K562 (cell line): Measurements from ENCODE around the gene UCP3. TPM values are rescaled to one million over a fixed set of nuclear protein-coding genes. Genes with fewer than 3 reads are reported as not detected.
A peak's percentile ranks its signal among the peaks of the same experiment; 100 is the strongest.

Experiments
- ATF7 ChIP-seq: fragments of 450-650 bp; IDR thresholded peaks from 2 replicates; pipeline ENCODE4 v1.7.1; 2014; ENCODE audit warnings: mild to moderate bottlenecking, moderate library complexity
- CBX3 ChIP-seq, 2 experiments: IDR thresholded peaks; 1 replicate in 1 of 2; 2 replicates in 1 of 2; pipeline ENCODE4 v1.6.1; 2012; ENCODE audit warnings: inconsistent platforms in 2 of 2, low read length in 2 of 2, borderline replicate concordance in 1 of 2, control low read depth in 1 of 2
- EHMT2 ChIP-seq: fragments of 450-650 bp; IDR thresholded peaks from 2 replicates; pipeline ENCODE4 v1.6.1; 2018; ENCODE audit warnings: antibody characterized with exemption
- ELF2 ChIP-seq: fragments of 250-450 bp; sonication (Bioruptor Pico); IDR thresholded peaks from 2 replicates; pipeline ENCODE4 v1.5.0; 2021; ENCODE audit warnings: mild to moderate bottlenecking
- JUNB ChIP-seq: fragments of 450-650 bp; formaldehyde crosslinking; conservative IDR thresholded peaks from 2 replicates; pipeline ENCODE4 v1.4.0; 2020; ENCODE audit warnings: mild to moderate bottlenecking
- KDM2B ChIP-seq: fragments of 250-450 bp; sonication (Bioruptor Pico); IDR thresholded peaks from 2 replicates; pipeline ENCODE4 v1.8.0; 2021; ENCODE audit warnings: mild to moderate bottlenecking, moderate library complexity
- MAZ ChIP-seq, 2 experiments: fragments of 450-650 bp in 1 of 2; sonication (generic) in 1 of 2; formaldehyde crosslinking; IDR thresholded peaks in 1 of 2; conservative IDR thresholded peaks in 1 of 2; 2 replicates each; pipeline versions ENCODE4 v1.4.0 to v1.5.0; 2020; ENCODE audit warnings: mild to moderate bottlenecking in 1 of 2, missing genetic modification reagents in 1 of 2
- NELFE ChIP-seq: IDR thresholded peaks from 2 replicates; pipeline ENCODE4 v1.6.1; 2011; ENCODE audit warnings: mild to moderate bottlenecking; ENCODE audit not compliant: insufficient read depth, insufficient read length
- PRPF4 ChIP-seq: fragments of 200-400 bp; formaldehyde crosslinking; IDR thresholded peaks from one replicate; pipeline ENCODE4 v1.6.1; 2017; ENCODE audit warnings: low read length, low read depth, mild to moderate bottlenecking; ENCODE audit not compliant: insufficient read depth, poor library complexity, severe bottlenecking
- PURB ChIP-seq: sonication (generic); formaldehyde crosslinking; IDR thresholded peaks from 2 replicates; pipeline ENCODE4 v1.9.0; 2021; ENCODE audit warnings: low read depth, mild to moderate bottlenecking, missing genetic modification reagents
- SMARCE1 ChIP-seq: fragments of 450-650 bp; IDR thresholded peaks from 2 replicates; pipeline ENCODE4 v1.7.1; 2016; ENCODE audit warnings: mild to moderate bottlenecking
- SOX6 ChIP-seq: fragments of 450-650 bp; IDR thresholded peaks from 2 replicates; pipeline ENCODE4 v1.6.1; 2014; ENCODE audit warnings: mild to moderate bottlenecking
- SREBF1 ChIP-seq: fragments of 150-350 bp; IDR thresholded peaks from 2 replicates; pipeline ENCODE4 v1.6.1; 2014; ENCODE audit warnings: antibody characterized with exemption, low read depth, low read length, borderline replicate concordance
- TOE1 ChIP-seq, 2 experiments: fragments of 450-650 bp in 1 of 2; sonication (generic) in 1 of 2; formaldehyde crosslinking in 1 of 2; IDR thresholded peaks; 2 replicates each; pipeline versions ENCODE4 v1.7.1 to v1.8.0; 2016 to 2022; ENCODE audit warnings: borderline replicate concordance in 2 of 2, mild to moderate bottlenecking in 2 of 2, antibody characterized with exemption in 1 of 2, inconsistent platforms in 1 of 2, low read depth in 1 of 2, missing genetic modification reagents in 1 of 2, moderate library complexity in 1 of 2
- ZBTB43 ChIP-seq: sonication (generic); formaldehyde crosslinking; IDR thresholded peaks from 2 replicates; pipeline ENCODE4 v1.8.0; 2023; ENCODE audit warnings: mild to moderate bottlenecking, missing genetic modification reagents
- polyA plus RNA-seq, 8 experiments: library from polyadenylated mRNA; depleted of rRNA in 4 of 8; stranded (reverse) in 5 of 8; unstranded in 3 of 8; fragments of >200 nt; fragmentation: Nextera tagmentation in 2 of 8; fragmentation: Illumina TruSeq in 1 of 8; extraction: Ambion mirVana in 2 of 8; extraction: Trizol in 1 of 8; gene quantifications; 2 replicates each; pipeline versions ENCODE4 v1.2.1 to v1.2.3, GENCODE V29; 2011 to 2014; ENCODE audit warnings: inconsistent platforms in 1 of 8, missing spikeins in 1 of 8
- total RNA-seq, 7 experiments: library from RNA; depleted of rRNA in 6 of 7; stranded (reverse); fragments of >200 nt in 6 of 7; fragmentation: Illumina TruSeq in 2 of 7; extraction: Trizol in 2 of 7; gene quantifications; 2 replicates each; pipeline versions ENCODE4 v1.2.1 to v1.2.3, GENCODE V29; 2011 to 2021; ENCODE audit warnings: low replicate concordance in 1 of 7
- TF ChIP-seq, protein P1 (sequence below): fragments of 250-450 bp; sonication (Bioruptor Pico); IDR thresholded peaks from 2 replicates; pipeline ENCODE4 v1.4.0; 2020
- TF ChIP-seq, protein P2 (sequence below): fragments of 250-450 bp; sonication (Bioruptor Pico); IDR thresholded peaks from 2 replicates; pipeline ENCODE4 v1.5.1; 2021; ENCODE audit warnings: mild to moderate bottlenecking
- TF ChIP-seq, protein P3 (sequence below): fragments of 450-650 bp; formaldehyde crosslinking; IDR thresholded peaks from 2 replicates; pipeline ENCODE4 v1.4.0; 2020; ENCODE audit warnings: mild to moderate bottlenecking, moderate library complexity

Gene UCP3
- total and polyA plus RNA-seq, 9 of the 15 experiments (the other 6 are each of a cell fraction or from before 2014, with no cell fraction given): 0.05 to 0.65 (median 0.25) TPM; not detected in 2

DNA sequence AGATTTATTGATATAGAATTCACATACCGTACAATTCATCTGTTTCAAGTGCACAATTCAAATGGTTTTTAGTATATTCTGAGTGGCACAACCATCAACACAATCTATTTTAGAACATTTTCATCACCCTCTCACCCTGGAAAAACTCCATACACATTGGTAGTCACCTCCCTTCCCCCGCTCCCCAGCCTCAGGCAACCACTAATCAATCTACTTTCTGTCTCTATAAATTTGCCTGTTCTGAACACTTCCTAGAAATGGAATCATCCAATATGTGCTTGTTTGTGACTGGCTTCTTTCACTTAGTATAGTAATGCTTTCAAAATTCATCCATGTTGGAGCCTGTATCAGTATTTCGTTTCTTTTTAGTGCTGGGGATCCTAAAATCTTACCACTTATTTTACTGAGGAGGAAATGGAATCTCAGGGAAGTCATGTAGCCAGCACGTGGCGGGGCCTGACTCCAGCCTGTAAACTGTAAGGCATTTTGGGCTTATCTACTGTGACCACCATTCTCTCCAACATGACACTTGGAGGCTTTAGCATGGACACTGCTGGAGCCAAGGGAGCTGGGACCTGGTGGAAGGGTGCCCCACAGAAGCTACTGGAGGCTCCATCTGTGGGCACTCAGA lies 905 bp upstream of the UCP3 start (continued):
- TF ChIP-seq, protein P1, sequence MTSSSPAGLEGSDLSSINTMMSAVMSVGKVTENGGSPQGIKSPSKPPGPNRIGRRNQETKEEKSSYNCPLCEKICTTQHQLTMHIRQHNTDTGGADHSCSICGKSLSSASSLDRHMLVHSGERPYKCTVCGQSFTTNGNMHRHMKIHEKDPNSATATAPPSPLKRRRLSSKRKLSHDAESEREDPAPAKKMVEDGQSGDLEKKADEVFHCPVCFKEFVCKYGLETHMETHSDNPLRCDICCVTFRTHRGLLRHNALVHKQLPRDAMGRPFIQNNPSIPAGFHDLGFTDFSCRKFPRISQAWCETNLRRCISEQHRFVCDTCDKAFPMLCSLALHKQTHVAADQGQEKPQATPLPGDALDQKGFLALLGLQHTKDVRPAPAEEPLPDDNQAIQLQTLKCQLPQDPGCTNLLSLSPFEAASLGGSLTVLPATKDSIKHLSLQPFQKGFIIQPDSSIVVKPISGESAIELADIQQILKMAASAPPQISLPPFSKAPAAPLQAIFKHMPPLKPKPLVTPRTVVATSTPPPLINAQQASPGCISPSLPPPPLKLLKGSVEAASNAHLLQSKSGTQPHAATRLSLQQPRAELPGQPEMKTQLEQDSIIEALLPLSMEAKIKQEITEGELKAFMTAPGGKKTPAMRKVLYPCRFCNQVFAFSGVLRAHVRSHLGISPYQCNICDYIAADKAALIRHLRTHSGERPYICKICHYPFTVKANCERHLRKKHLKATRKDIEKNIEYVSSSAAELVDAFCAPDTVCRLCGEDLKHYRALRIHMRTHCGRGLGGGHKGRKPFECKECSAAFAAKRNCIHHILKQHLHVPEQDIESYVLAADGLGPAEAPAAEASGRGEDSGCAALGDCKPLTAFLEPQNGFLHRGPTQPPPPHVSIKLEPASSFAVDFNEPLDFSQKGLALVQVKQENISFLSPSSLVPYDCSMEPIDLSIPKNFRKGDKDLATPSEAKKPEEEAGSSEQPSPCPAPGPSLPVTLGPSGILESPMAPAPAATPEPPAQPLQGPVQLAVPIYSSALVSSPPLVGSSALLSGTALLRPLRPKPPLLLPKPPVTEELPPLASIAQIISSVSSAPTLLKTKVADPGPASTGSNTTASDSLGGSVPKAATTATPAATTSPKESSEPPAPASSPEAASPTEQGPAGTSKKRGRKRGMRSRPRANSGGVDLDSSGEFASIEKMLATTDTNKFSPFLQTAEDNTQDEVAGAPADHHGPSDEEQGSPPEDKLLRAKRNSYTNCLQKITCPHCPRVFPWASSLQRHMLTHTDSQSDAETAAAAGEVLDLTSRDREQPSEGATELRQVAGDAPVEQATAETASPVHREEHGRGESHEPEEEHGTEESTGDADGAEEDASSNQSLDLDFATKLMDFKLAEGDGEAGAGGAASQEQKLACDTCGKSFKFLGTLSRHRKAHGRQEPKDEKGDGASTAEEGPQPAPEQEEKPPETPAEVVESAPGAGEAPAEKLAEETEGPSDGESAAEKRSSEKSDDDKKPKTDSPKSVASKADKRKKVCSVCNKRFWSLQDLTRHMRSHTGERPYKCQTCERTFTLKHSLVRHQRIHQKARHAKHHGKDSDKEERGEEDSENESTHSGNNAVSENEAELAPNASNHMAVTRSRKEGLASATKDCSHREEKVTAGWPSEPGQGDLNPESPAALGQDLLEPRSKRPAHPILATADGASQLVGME (CRISPR knock-in tag): no peak
- no peak for TF ChIP-seq NELFE
- TF ChIP-seq, protein P2, sequence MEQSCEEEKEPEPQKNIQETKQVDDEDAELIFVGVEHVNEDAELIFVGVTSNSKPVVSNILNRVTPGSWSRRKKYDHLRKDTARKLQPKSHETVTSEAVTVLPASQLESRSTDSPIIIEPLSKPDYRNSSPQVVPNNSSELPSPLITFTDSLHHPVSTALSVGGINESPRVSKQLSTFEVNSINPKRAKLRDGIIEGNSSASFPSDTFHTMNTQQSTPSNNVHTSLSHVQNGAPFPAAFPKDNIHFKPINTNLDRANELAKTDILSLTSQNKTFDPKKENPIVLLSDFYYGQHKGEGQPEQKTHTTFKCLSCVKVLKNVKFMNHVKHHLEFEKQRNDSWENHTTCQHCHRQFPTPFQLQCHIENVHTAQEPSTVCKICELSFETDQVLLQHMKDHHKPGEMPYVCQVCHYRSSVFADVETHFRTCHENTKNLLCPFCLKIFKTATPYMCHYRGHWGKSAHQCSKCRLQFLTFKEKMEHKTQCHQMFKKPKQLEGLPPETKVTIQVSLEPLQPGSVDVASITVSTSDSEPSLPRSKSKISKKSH: no peak
- no peak for TF ChIP-seq SREBF1
- TF ChIP-seq ZBTB43 (CRISPR knock-in tag): no peak
- TF ChIP-seq TOE1 (IDR thresholded peaks at IDR 0.05; ENCODE audit: borderline replicate concordance): no peak
- no peak for TF ChIP-seq TOE1 (CRISPR knock-in tag; IDR thresholded peaks at IDR 0.05; ENCODE audit: borderline replicate concordance, low read depth)
- no peak for TF ChIP-seq KDM2B (CRISPR knock-in tag)
- TF ChIP-seq ELF2 (CRISPR knock-in tag): no peak
- TF ChIP-seq ATF7: no peak
- 0 out of 4 replicates have a peak, but pooled peaks of 1 of the 2 experiments have one; percentile 3 for TF ChIP-seq MAZ (CRISPR knock-in tag; conservative IDR thresholded peaks at IDR 0.05 in 1 of 2, IDR thresholded peaks at IDR 0.05 in 1 of 2)
- no peak for TF ChIP-seq SOX6
- TF ChIP-seq, protein P3, sequence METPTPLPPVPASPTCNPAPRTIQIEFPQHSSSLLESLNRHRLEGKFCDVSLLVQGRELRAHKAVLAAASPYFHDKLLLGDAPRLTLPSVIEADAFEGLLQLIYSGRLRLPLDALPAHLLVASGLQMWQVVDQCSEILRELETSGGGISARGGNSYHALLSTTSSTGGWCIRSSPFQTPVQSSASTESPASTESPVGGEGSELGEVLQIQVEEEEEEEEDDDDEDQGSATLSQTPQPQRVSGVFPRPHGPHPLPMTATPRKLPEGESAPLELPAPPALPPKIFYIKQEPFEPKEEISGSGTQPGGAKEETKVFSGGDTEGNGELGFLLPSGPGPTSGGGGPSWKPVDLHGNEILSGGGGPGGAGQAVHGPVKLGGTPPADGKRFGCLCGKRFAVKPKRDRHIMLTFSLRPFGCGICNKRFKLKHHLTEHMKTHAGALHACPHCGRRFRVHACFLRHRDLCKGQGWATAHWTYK: no peak
- no peak for TF ChIP-seq EHMT2
- no peak for TF ChIP-seq SMARCE1
- no peak for TF ChIP-seq PURB
- TF ChIP-seq CBX3 (IDR thresholded peaks at IDR 0.05; ENCODE audit: borderline replicate concordance in 1 of 2, low read length in 2 of 2): no peak
- no peak for TF ChIP-seq JUNB (CRISPR knock-in tag)
- TF ChIP-seq PRPF4: no peak
